Muscle layer of colon (tissue), 2 donors: ENCODE results near the gene FRRS1L.

Source experiments
- H3K27ac ChIP-seq: one replicate; pipeline ENCODE4 v1.7.0; 2013; ENCODE audit warnings: low read depth, mild to moderate bottlenecking, low read length, moderate library complexity
- H3K27me3 ChIP-seq, 2 donors: one replicate each; pipeline ENCODE4 v1.7.0; 2013; ENCODE audit warnings: low read length in 2 of 2, mild to moderate bottlenecking in 2 of 2; ENCODE audit not compliant: insufficient read depth in 2 of 2, control insufficient read depth in 1 of 2
- H3K36me3 ChIP-seq: one replicate; pipeline ENCODE4 v1.7.0; 2013; ENCODE audit warnings: mild to moderate bottlenecking, low read length; ENCODE audit not compliant: insufficient read depth
- H3K4me1 ChIP-seq: one replicate; pipeline ENCODE4 v1.7.0; 2013; ENCODE audit warnings: mild to moderate bottlenecking, low read length; ENCODE audit not compliant: insufficient read depth
- H3K4me3 ChIP-seq, 2 donors: one replicate each; pipeline ENCODE4 v1.7.0; 2013; ENCODE audit warnings: low read length in 2 of 2, low read depth in 1 of 2, mild to moderate bottlenecking in 1 of 2, moderate library complexity in 1 of 2
- H3K9ac ChIP-seq: one replicate; pipeline ENCODE4 v1.7.0; 2013; ENCODE audit warnings: low read length
- H3K9me3 ChIP-seq: one replicate; pipeline ENCODE4 v1.7.0; 2013; ENCODE audit warnings: mild to moderate bottlenecking, low read length
- donor health status: abdominal sarcoma.
- donor health status: Adenocarcinoma of cecum.

Gene FRRS1L

GRCh38 chr9:109166771-109167601 lies at the start of gene FRRS1L:
TSS of gene FRRS1L (minus strand) at chr9:109167249. CDS start at chr9:109167138, 111 bp downstream.
- Histone ChIP-seq H3K9me3 (no peaks in the 10 kb centered on the region), H3K27me3 (peaks cover 0 to 3% of the 10 kb centered on the region in 2 donors), H3K9ac (no peak within 1 kb of the TSS), H3K4me1 (no peaks in the 10 kb centered on the region), H3K4me3 (peak within 1 kb of the TSS; percentile 27 to 38), H3K36me3 (no peaks in the 10 kb centered on the region), H3K27ac (no peak within 1 kb of the TSS)

GRCh38 chr9:109214414-109214813 lies 47.4 kb upstream of the FRRS1L start:
- Histone ChIP-seq H3K36me3 (no peaks in the 10 kb centered on the region), H3K9me3 (no peaks in the 10 kb centered on the region), H3K9ac (no peak overlapping the region), H3K4me1 (no peaks in the 10 kb centered on the region), H3K27ac (no peak overlapping the region), H3K4me3 (no peak overlapping the region), H3K27me3 (no peaks in the 10 kb centered on the region)

- Histone ChIP-seq H3K9ac (no peak overlapping the region), H3K4me3 (no peak overlapping the region), H3K36me3 (no peaks in the 10 kb centered on the region), H3K4me1 (no peaks in the 10 kb centered on the region), H3K27ac (no peak overlapping the region), H3K27me3 (no peaks in the 10 kb centered on the region), H3K9me3 (no peaks in the 10 kb centered on the region)
These were observed 46.5 kb upstream of the FRRS1L start for GRCh38 chr9:109213285-109214121.

GRCh38 chr9:109212768-109213167 lies 45.7 kb upstream of the FRRS1L start:
- H3K9ac ChIP-seq, result no peak overlapping the region
- no peak overlapping the region for H3K27ac ChIP-seq
- H3K36me3 ChIP-seq, result no peaks in the 10 kb centered on the region
- no peaks in the 10 kb centered on the region for H3K27me3 ChIP-seq
- H3K9me3 ChIP-seq, result no peaks in the 10 kb centered on the region
- H3K4me3 ChIP-seq, result no peak overlapping the region
- H3K4me1 ChIP-seq, result no peaks in the 10 kb centered on the region

GRCh38 chr9:109206670-109207069 lies 39.6 kb upstream of the FRRS1L start:
- no peaks in the 10 kb centered on the region for H3K27me3 ChIP-seq
- no peak overlapping the region for H3K4me3 ChIP-seq
- H3K4me1 ChIP-seq, result no peaks in the 10 kb centered on the region
- no peak overlapping the region for H3K27ac ChIP-seq
- no peaks in the 10 kb centered on the region for H3K9me3 ChIP-seq
- H3K36me3 ChIP-seq, result no peaks in the 10 kb centered on the region
- H3K9ac ChIP-seq, result no peak overlapping the region

GRCh38 chr9:109205526-109205925 lies 38.5 kb upstream of the FRRS1L start:
- Histone ChIP-seq H3K4me3 (no peak overlapping the region), H3K4me1 (no peaks in the 10 kb centered on the region), H3K9me3 (no peaks in the 10 kb centered on the region), H3K36me3 (no peaks in the 10 kb centered on the region), H3K27ac (no peak overlapping the region), H3K27me3 (no peaks in the 10 kb centered on the region), H3K9ac (no peak overlapping the region)

GRCh38 chr9:109203761-109204360 lies 36.8 kb upstream of the FRRS1L start:
- Histone ChIP-seq H3K9me3 (no peaks in the 10 kb centered on the region), H3K36me3 (no peaks in the 10 kb centered on the region), H3K9ac (no peak overlapping the region), H3K4me3 (no peak overlapping the region), H3K4me1 (no peaks in the 10 kb centered on the region), H3K27me3 (no peaks in the 10 kb centered on the region), H3K27ac (no peak overlapping the region)

GRCh38 chr9:109199676-109200075 lies 32.6 kb upstream of the FRRS1L start:
- Histone ChIP-seq H3K9ac (no peak overlapping the region), H3K9me3 (no peaks in the 10 kb centered on the region), H3K27ac (no peak overlapping the region), H3K36me3 (no peaks in the 10 kb centered on the region), H3K27me3 (no peaks in the 10 kb centered on the region), H3K4me1 (no peaks in the 10 kb centered on the region), H3K4me3 (no peak overlapping the region)

GRCh38 chr9:109198736-109199382 lies 31.8 kb upstream of the FRRS1L start:
- Histone ChIP-seq H3K27me3 (no peaks in the 10 kb centered on the region), H3K4me1 (no peaks in the 10 kb centered on the region), H3K9me3 (no peaks in the 10 kb centered on the region), H3K9ac (no peak overlapping the region), H3K36me3 (no peaks in the 10 kb centered on the region), H3K4me3 (no peak overlapping the region), H3K27ac (no peak overlapping the region)

- Histone ChIP-seq H3K36me3 (no peaks in the 10 kb centered on the region), H3K9me3 (no peaks in the 10 kb centered on the region), H3K4me1 (no peaks in the 10 kb centered on the region), H3K9ac (no peak overlapping the region), H3K27ac (no peak overlapping the region), H3K27me3 (no peaks in the 10 kb centered on the region), H3K4me3 (no peak overlapping the region)
These were observed 27.0 kb upstream of the FRRS1L start for GRCh38 chr9:109193974-109194556.
